ENCODE data around the gene NID2. TPM values are rescaled to one million over a fixed set of nuclear protein-coding genes. Genes with fewer than 3 reads are reported as not detected.

Gene NID2
- total RNA-seq: 27.9 and 65.0 TPM in 2 replicates

GRCh38 chr14:52068615-52069306 is at the start of gene NID2:
Gene NID2, minus strand, starts transcription at chr14:52069059. Its CDS starts 65 bp downstream, at chr14:52068994.
- no peak for DNase-seq (ENCODE audit: low read depth, low spot score)

- DNase-seq (ENCODE audit: low read depth, low spot score): no peak
Measured at GRCh38 chr14:52117111-52117832, 48.4 kb upstream of the NID2 start.

GRCh38 chr14:52115286-52115685 is 46.4 kb upstream of the NID2 start:
- no peak for DNase-seq (ENCODE audit: low read depth, low spot score)

GRCh38 chr14:52112336-52113018 is 43.6 kb upstream of the NID2 start:
- no peak for DNase-seq (ENCODE audit: low read depth, low spot score)

- DNase-seq (ENCODE audit: low read depth, low spot score): no peak
Measured at GRCh38 chr14:52111583-52111982, 42.7 kb upstream of the NID2 start.

- no peak for DNase-seq (ENCODE audit: low read depth, low spot score)
Measured at GRCh38 chr14:52110441-52111086, 41.7 kb upstream of the NID2 start.

- no peak for DNase-seq (ENCODE audit: low read depth, low spot score)
Measured at GRCh38 chr14:52108823-52109222, 40.0 kb upstream of the NID2 start.

GRCh38 chr14:52106840-52107239 is 38.0 kb upstream of the NID2 start:
- no peak for DNase-seq (ENCODE audit: low read depth, low spot score)

GRCh38 chr14:52103416-52103815 is 34.6 kb upstream of the NID2 start:
- no peak for DNase-seq (ENCODE audit: low read depth, low spot score)

GRCh38 chr14:52095794-52096193 is 26.9 kb upstream of the NID2 start:
- no peak for DNase-seq (ENCODE audit: low read depth, low spot score)

- DNase-seq (ENCODE audit: low read depth, low spot score): no peak
Measured at GRCh38 chr14:52095336-52095735, 26.5 kb upstream of the NID2 start.

- no peak for DNase-seq (ENCODE audit: low read depth, low spot score)
Measured at GRCh38 chr14:52094546-52095271, 25.9 kb upstream of the NID2 start.

- no peak for DNase-seq (ENCODE audit: low read depth, low spot score)
Measured at GRCh38 chr14:52091928-52092327, 23.1 kb upstream of the NID2 start.

GRCh38 chr14:52090936-52091335 is 22.1 kb upstream of the NID2 start:
- no peak for DNase-seq (ENCODE audit: low read depth, low spot score)

- no peak for DNase-seq (ENCODE audit: low read depth, low spot score)
Measured at GRCh38 chr14:52089218-52089617, 20.4 kb upstream of the NID2 start.

- DNase-seq (ENCODE audit: low read depth, low spot score): no peak
Measured at GRCh38 chr14:52086711-52087110, 17.9 kb upstream of the NID2 start.

GRCh38 chr14:52082903-52083302 is 14.0 kb upstream of the NID2 start:
- no peak for DNase-seq (ENCODE audit: low read depth, low spot score)

- DNase-seq (ENCODE audit: low read depth, low spot score): no peak
Measured at GRCh38 chr14:52081964-52082363, 13.1 kb upstream of the NID2 start.

GRCh38 chr14:52080808-52081755 is 12.2 kb upstream of the NID2 start:
- no peak for DNase-seq (ENCODE audit: low read depth, low spot score)

GRCh38 chr14:52080158-52080800 is 11.4 kb upstream of the NID2 start:
- DNase-seq (ENCODE audit: low read depth, low spot score): no peak
